Daoy (cell line): ENCODE results near the gene OXCT2. TPM values are rescaled to one million over a fixed set of nuclear protein-coding genes. Genes with fewer than 3 reads are reported as not detected.

Experiments
- DNase-seq: peaks from one replicate; pipeline ENCODE4 v3.0.0-alpha.2; 2015; ENCODE audit warnings: low read depth
- total RNA-seq: library from RNA; depleted of rRNA; stranded (reverse); fragments of >200 nt; shearing (Covaris generic); gene quantifications from 2 replicates; pipeline ENCODE4 v1.2.3, GENCODE V29; 2014; rRNA removed

The OXCT2 gene
- total RNA-seq, 1 experiment from 2014 or later = 3.8 TPM

DNA sequence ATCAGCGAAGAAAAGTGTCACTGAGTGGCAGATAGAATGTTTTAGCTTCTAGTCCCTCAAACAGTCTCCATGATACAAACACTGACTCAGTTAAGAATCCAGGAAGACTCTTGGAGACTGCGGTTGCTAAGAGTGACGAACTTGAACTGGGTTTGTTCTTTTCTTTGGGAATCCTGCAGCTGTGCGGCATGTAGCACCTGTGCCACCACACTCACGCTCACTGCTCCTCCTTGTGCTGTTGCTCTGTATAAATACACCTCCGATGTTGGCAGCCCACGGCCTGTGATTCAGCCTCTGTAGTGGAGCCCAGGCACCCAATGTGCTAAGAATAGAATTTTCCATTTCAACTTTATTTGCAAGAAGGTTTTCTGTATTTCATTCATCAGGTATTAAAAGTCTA lies 38.0 kb downstream of the OXCT2 start:
- DNase-seq = peak; percentile 21

DNA sequence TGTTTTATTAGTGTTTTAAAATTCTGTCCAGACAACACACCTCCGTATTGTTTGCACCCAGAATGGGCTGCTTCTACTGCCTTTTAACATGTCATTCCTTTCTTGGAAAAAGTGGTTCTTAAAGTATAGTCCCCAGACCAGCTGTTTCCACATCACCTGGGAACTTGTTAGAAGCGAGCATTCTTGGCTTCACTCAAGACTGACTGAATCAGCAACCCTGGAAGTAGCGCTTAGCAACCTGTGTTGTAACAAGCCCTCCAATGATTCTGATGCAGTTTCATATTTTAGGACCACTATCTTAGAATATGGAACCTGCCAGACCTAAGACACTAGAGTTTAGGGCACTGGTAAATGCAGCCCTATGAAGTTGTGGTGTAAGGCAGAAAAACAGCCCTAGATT lies 38.4 kb downstream of the OXCT2 start:
- DNase-seq = no peak

DNA sequence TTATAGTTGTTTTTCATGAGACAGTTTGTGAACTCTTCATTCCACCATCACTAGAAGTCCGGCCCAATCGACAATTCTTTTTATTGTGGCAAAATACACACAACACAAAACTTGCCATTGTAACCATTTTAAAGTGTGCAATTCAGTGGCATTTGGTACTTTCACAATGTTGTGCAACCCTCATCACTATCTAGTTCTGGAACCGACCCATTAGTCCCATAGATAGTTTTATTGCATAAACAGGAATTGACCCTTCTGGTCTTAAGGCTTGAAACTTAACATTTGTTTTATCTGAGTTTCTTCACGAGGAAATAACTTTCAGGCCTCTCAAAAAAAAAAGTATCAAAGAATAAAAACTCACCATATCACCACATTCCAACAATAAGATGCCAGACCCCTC lies 41.3 kb downstream of the OXCT2 start:
- DNase-seq = no peak

DNA sequence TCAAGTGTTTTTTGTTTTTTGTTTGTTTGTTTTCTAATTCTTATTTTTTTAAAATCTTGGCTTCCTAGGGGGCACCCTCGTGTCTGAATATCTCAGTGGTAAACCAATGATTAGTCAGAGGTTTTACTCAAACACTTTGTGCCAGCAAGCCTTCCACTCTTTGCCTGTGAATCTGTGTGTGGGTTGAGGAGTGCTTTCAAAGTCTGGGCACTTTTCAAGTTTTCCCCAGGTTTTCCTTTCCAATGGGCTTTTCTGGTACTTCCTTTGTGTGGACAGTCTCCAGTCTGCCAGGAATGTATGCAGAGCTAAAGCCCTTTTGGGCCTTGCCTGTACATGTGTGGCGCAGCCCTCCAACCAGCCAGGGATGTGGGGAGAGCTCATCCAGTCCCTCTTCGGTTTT lies 42.1 kb downstream of the OXCT2 start:
- no peak for DNase-seq

DNA sequence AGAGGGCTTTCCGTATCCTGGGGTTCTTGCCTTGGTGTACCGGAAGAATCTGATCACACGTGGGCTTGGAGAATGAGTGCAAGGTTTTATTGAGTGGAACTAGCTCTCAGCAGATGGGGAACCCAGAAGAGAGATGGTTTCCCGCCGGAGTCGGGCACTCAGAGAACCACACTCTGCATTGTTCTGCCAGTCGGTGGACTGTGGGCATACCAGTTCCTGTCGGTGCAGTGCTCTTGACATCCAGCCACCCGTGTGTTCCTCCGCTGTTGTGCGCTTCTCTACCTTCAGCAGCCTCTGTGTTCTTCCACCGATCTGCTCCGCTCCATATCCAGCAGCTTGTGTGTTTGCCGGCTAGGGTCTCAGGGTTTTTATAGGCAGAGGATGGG lies 43.2 kb downstream of the OXCT2 start:
- DNase-seq = no peak

DNA sequence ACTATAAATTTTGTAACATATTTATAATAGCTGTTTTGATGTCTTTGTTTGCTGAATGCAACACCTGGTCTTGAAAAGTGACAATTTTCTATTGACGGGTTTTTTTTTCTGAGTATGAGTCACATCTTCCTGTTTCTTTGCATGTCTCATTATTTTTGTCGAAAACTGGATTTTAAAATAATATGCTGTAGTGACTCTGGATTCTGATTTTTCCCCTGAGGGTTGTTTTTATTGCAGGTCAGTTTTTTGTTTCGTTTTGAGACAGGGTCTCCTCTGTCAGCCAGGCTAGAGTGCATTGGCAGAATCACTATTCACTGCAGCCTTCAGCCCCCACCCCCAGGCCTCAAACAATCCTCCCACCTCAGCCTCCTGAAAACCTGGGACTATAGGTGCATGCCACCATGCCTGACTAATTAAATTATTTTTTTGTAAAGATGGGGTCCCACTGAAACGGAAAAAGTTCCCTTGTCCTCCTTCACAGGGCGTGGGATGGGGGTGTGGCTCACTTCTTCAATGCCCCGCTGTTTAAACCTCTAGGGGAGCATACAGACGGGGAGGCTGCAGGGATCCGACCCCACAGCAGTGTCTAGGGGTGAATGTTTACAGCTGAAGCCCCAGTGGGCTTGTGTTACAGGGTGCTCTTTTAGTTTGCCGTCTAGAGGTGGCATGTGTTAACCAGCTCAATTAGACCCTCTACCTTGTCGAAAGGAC lies 43.8 kb downstream of the OXCT2 start:
- no peak for DNase-seq

DNA sequence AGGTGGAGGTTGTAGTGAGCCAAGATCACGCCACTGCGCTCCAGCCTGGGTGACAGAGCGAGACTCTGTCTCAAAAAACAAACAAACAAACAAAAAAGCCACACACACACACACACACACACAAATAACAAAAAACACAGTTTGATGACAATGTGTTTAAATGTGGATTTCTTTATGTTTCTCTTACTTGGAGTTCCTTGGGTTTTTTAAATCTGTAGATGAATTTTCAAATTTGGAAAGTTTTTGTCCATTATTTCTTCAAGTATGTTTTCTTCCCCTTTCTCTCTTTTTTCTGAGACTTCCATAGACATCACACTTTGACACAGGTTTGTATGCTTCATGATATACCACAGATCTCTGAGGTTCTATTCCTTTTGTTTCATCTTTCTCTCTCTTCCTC lies 44.5 kb downstream of the OXCT2 start:
- DNase-seq = no peak

DNA sequence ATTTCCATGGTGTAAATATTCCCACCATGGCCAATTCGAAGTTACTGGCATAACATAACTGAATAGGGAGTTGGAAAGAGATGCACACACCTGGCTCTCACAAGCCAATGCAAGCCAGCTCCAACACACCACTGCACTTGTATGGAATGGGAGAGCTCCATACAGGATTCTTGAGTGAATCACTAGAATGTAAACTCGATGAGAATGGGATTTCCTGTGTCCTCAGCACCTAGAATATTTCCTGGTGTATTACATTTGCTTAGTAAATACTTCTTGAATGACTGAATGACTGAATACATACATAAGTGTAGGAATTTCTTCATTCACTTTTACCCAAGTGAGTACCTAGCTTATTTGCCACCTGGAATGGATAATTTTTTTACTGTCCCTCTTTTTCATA lies 48.7 kb downstream of the OXCT2 start:
- DNase-seq = no peak

DNA sequence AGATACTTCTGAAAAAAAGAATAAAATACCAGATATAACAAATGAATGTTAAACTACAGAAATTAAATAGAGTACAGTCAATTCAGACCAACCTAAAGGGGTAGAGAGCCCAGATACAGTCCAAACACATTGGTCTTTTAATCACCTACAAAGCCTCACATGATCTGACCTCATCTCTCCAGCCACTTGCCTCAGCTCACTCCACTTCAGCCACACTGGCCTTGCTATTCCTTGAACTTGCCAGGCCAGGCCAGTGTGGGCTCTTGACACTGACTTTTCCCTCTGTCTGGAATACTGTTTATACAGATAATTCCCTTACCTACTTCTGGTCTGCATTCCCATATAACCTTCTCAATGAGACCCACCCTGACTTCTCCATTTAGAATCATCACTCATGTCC lies 49.5 kb downstream of the OXCT2 start:
- DNase-seq = no peak

DNA sequence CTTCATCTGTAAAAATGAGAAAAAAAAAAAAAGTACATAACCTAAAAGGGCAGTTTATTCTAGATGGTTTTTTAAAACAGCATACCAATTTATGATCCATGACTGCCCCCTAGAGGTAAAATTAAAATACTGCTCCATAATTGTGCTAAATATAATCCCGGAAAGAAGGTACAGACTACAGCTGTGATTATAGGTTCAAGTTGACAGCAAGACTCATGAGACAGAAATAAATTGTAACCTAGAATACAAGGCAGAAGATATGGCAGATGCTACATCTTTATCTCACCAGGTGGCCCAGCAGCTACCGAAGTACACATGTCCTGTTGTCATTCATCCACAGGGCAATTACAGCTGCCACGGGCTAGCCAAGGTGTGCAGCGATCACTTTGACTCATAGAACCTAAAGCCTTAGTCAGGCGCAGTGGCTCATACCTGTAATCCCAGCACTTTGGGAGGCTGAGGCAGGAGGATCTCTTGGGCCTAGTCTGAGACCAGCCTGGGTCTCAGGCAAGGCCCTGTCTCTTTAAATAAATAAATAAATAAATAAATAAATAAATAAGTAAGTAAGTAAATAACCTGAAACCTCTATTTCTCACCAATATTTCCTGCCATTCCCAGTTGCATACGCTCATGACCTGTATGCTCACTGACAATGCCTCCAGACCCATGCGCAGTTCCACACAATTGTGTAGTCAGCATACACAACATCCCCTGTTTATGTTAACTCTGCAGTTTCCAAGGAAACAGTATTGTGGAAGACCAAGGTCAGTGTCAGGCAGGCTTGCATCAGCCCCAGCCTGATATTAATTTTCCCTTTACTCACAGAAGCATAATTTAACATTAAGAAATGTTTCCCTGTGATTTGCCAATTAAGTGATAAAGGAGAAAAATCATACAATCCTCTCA lies 50.8 kb downstream of the OXCT2 start:
- DNase-seq = peak; percentile 32

Other genes starting within 250 kb of the OXCT2 start
- gene PABPC4, start 194.6 kb downstream of the OXCT2 start, total RNA-seq = 97.2 and 113 TPM in 2 replicates
- not detected in 2 replicates for gene HEYL, start 131.7 kb downstream of the OXCT2 start, total RNA-seq
- gene NT5C1A, start 99.2 kb downstream of the OXCT2 start, total RNA-seq = not detected in 2 replicates
- gene HPCAL4, start 79.9 kb downstream of the OXCT2 start, total RNA-seq = 0.03 and 0.29 TPM in 2 replicates
- gene PPIE, start 32.5 kb downstream of the OXCT2 start, total RNA-seq = 42.3 and 49.2 TPM in 2 replicates
- gene BMP8B, start 17.5 kb upstream of the OXCT2 start, total RNA-seq = 0.51 and 0.86 TPM in 2 replicates
- gene TRIT1, start 112.2 kb upstream of the OXCT2 start, total RNA-seq = 45.1 and 50.8 TPM in 2 replicates
- gene MYCL, start 130.6 kb upstream of the OXCT2 start, total RNA-seq = 1.5 TPM in 2 replicates
- 12.7 and 12.8 TPM in 2 replicates for gene MFSD2A, start 183.8 kb upstream of the OXCT2 start, total RNA-seq